Stimulated activated CD8-positive, alpha-beta memory T cell treated with anti-CD3 and anti-CD28 coated beads, Interleukin-7, amount 100 ng/mL, for 48 hours (primary cell): Measurements from ENCODE around the gene EOGT.

Experiments used
- DNase-seq, 2 donors: peaks; one replicate each; pipeline ENCODE4 v3.0.0-alpha.2; 2020; ENCODE audit warnings: low read depth in 1 of 2; ENCODE audit errors: extremely low read depth in 1 of 2

Gene EOGT

GRCh38 chr3:69009559-69010410 lies 3.7 kb downstream of the EOGT start:
- DNase-seq, result no peak

GRCh38 chr3:69008980-69009379 lies 4.5 kb downstream of the EOGT start:
- no peak for DNase-seq

- no peak for DNase-seq
Observed at GRCh38 chr3:69005791-69006482, 7.5 kb downstream of the EOGT start.

GRCh38 chr3:69005071-69005790 lies 8.3 kb downstream of the EOGT start:
- no peak for DNase-seq

GRCh38 chr3:69004138-69004537 lies 9.3 kb downstream of the EOGT start:
- no peak for DNase-seq

- DNase-seq, result no peak
Observed at GRCh38 chr3:68999605-69000004, 13.9 kb downstream of the EOGT start.

GRCh38 chr3:68999158-68999557 lies 14.3 kb downstream of the EOGT start:
- DNase-seq, result no peak

GRCh38 chr3:68997887-68998286 lies 15.6 kb downstream of the EOGT start:
- no peak for DNase-seq

GRCh38 chr3:68996356-68996995 lies 17.0 kb downstream of the EOGT start:
- no peak for DNase-seq

- DNase-seq, result no peak
Observed at GRCh38 chr3:68988740-68989139, 24.7 kb downstream of the EOGT start.

GRCh38 chr3:68987322-68987721 lies 26.2 kb downstream of the EOGT start:
- DNase-seq, result no peak

- no peak for DNase-seq
Observed at GRCh38 chr3:68986496-68987208, 26.8 kb downstream of the EOGT start.

GRCh38 chr3:68985146-68985790 lies 28.2 kb downstream of the EOGT start:
- DNase-seq, result no peak

- no peak for DNase-seq
Observed at GRCh38 chr3:68984011-68984530, 29.4 kb downstream of the EOGT start.

GRCh38 chr3:68977486-68978167 lies 35.9 kb downstream of the EOGT start:
- no peak for DNase-seq

GRCh38 chr3:68974711-68975110 lies 38.8 kb downstream of the EOGT start:
- no peak for DNase-seq

- no peak for DNase-seq
Observed at GRCh38 chr3:68973639-68974038, 39.8 kb downstream of the EOGT start.

GRCh38 chr3:68972358-68972979 lies 41.0 kb downstream of the EOGT start:
- peak; percentile 5 to 19 for DNase-seq

- no peak for DNase-seq
Observed at GRCh38 chr3:68964694-68965093, 48.8 kb downstream of the EOGT start.
